SK-N-SH (cell line): ENCODE results near the gene AIF1. TPM values are rescaled to one million over a fixed set of nuclear protein-coding genes. Genes with fewer than 3 reads are reported as not detected.

ENCODE experiments used
- CTCF ChIA-PET: fragments of 300-600, 350-600 bp; formaldehyde crosslinking; extraction: SDS; loops from one replicate; lab custom pipeline; 2021; lab: Yijun Ruan, JAX
- POLR2A ChIA-PET: fragments of 350-600 bp; sonication (Branson Sonifier 250); formaldehyde crosslinking; extraction: SDS; loops from one replicate; lab custom pipeline; 2020; ENCODE audit warnings: antibody characterized with exemption, inconsistent platforms; lab: Yijun Ruan, JAX
- DNase-seq: peaks from one replicate; pipeline ENCODE4 v3.0.0; 2012
- H2AFZ ChIP-seq: fragments of 200-600 bp; sonication (generic); 2 replicates; pipeline ENCODE4 v1.8.1; 2016; ENCODE audit warnings: antibody characterized with exemption, mild to moderate bottlenecking, low read depth
- H3F3A ChIP-seq: fragments of 200-600 bp; sonication (generic); replicated peaks from 2 replicates; pipeline ENCODE3; 2016; ENCODE audit warnings: antibody characterized with exemption, mild to moderate bottlenecking; ENCODE audit not compliant: insufficient read depth
- H3K27ac ChIP-seq, 2 experiments: fragments of 200-500 bp in 1 of 2; fragments of 200-600 bp in 1 of 2; sonication (Bioruptor generic) in 1 of 2; sonication (generic), shearing (Covaris generic) in 1 of 2; 2 replicates each; pipeline versions ENCODE4 v1.5.1 to v1.6.1; 2014 to 2016; ENCODE audit warnings: low read depth in 2 of 2, inconsistent platforms in 1 of 2, low read length in 1 of 2, mild to moderate bottlenecking in 1 of 2, mixed read lengths in 1 of 2
- H3K27me3 ChIP-seq: fragments of 200-600 bp; sonication (generic), shearing (Covaris generic); 2 replicates; pipeline ENCODE4 v1.6.1; 2016; ENCODE audit warnings: mixed run types; ENCODE audit not compliant: insufficient read depth
- H3K36me3 ChIP-seq, 2 experiments: fragments of 200-500 bp in 1 of 2; fragments of 200-600 bp in 1 of 2; sonication (Bioruptor generic) in 1 of 2; sonication (generic) in 1 of 2; replicated peaks in 1 of 2; 2 replicates each; pipeline versions ENCODE3 to v1.5.1; 2014 to 2016; ENCODE audit warnings: low read length in 1 of 2, mild to moderate bottlenecking in 1 of 2; ENCODE audit not compliant: insufficient read depth in 2 of 2, control insufficient read depth in 1 of 2
- H3K4me1 ChIP-seq, 2 experiments: fragments of 200-500 bp in 1 of 2; fragments of 200-600 bp in 1 of 2; sonication (Bioruptor generic) in 1 of 2; sonication (generic), shearing (Covaris generic) in 1 of 2; 2 replicates each; pipeline versions ENCODE4 v1.5.1 to v1.6.1; 2014 to 2016; ENCODE audit warnings: low read depth in 1 of 2, low read length in 1 of 2, mixed run types in 1 of 2; ENCODE audit not compliant: insufficient read depth in 2 of 2, control insufficient read depth in 1 of 2
- H3K4me2 ChIP-seq: fragments of 200-600 bp; sonication (generic), shearing (Covaris generic); 2 replicates; pipeline ENCODE4 v1.6.1; 2017; ENCODE audit warnings: mixed run types
- H3K4me3 ChIP-seq, 2 experiments: fragments of 200-500 bp in 1 of 2; fragments of 200-600 bp in 1 of 2; sonication (Bioruptor generic) in 1 of 2; sonication (generic), shearing (Covaris generic) in 1 of 2; 2 replicates each; pipeline versions ENCODE4 v1.5.1 to v1.8.1; 2014 to 2016; ENCODE audit warnings: low read depth in 2 of 2, inconsistent platforms in 1 of 2, low read length in 1 of 2, mild to moderate bottlenecking in 1 of 2, mixed read lengths in 1 of 2, moderate library complexity in 1 of 2
- H3K79me2 ChIP-seq: fragments of 200-600 bp; sonication (generic); 2 replicates; pipeline ENCODE4 v1.8.1; 2017; ENCODE audit warnings: mild to moderate bottlenecking; ENCODE audit not compliant: insufficient read depth
- H3K9ac ChIP-seq: fragments of 200-600 bp; sonication (generic); 2 replicates; pipeline ENCODE4 v1.6.1; 2017; ENCODE audit warnings: mixed run types
- H3K9me2 ChIP-seq: fragments of 200-600 bp; sonication (generic); 2 replicates; pipeline ENCODE4 v1.6.1; 2017; ENCODE audit warnings: mixed run types
- H3K9me3 ChIP-seq: fragments of 200-600 bp; sonication (generic); 2 replicates; pipeline ENCODE4 v1.6.1; 2017; ENCODE audit warnings: mixed run types, mild to moderate bottlenecking, moderate library complexity
- H4K20me1 ChIP-seq: fragments of 200-600 bp; sonication (generic); 2 replicates; pipeline ENCODE4 v1.6.1; 2017; ENCODE audit warnings: mild to moderate bottlenecking, mixed run types; ENCODE audit not compliant: insufficient read depth
- CTCF ChIP-seq: fragments of 200-600 bp; sonication (generic); IDR thresholded peaks from 2 replicates; pipeline ENCODE4 v1.6.1; 2017; ENCODE audit warnings: antibody characterized with exemption, mild to moderate bottlenecking, moderate library complexity
- ELF1 ChIP-seq: IDR thresholded peaks from 2 replicates; pipeline ENCODE4 v1.4.0; 2012
- EP300 ChIP-seq, 2 experiments: IDR thresholded peaks; 2 replicates each; pipeline versions ENCODE4 v1.4.0 to v1.6.1; 2012; ENCODE audit warnings: borderline replicate concordance in 1 of 2, low read depth in 1 of 2, low read length in 1 of 2
- FOSL2 ChIP-seq: IDR thresholded peaks from 2 replicates; pipeline ENCODE4 v1.4.0; 2012; ENCODE audit warnings: low read depth, mild to moderate bottlenecking, moderate library complexity, borderline replicate concordance
- GATA2 ChIP-seq: sonication (generic); formaldehyde crosslinking; IDR thresholded peaks from 2 replicates; pipeline ENCODE4 v1.5.0; 2020; ENCODE audit warnings: mild to moderate bottlenecking, missing genetic modification reagents
- IRF3 ChIP-seq: fragments of 150-350 bp; IDR thresholded peaks from 2 replicates; pipeline ENCODE4 v1.6.1; 2016; ENCODE audit warnings: mild to moderate bottlenecking, low read depth, low read length
- JUND ChIP-seq: IDR thresholded peaks from 2 replicates; pipeline ENCODE4 v1.4.0; 2012
- MAX ChIP-seq: IDR thresholded peaks from 2 replicates; pipeline ENCODE4 v1.4.0; 2012; ENCODE audit warnings: low read depth
- MEF2A ChIP-seq: IDR thresholded peaks from 2 replicates; pipeline ENCODE4 v1.4.0; 2012; ENCODE audit warnings: low read depth, borderline replicate concordance
- NFIC ChIP-seq: IDR thresholded peaks from 2 replicates; pipeline ENCODE4 v1.4.0; 2012; ENCODE audit warnings: borderline replicate concordance
- NRF1 ChIP-seq: IDR thresholded peaks from 2 replicates; pipeline ENCODE4 v1.6.1; 2012; ENCODE audit warnings: low read depth, mild to moderate bottlenecking, low read length
- POLR2AphosphoS5 ChIP-seq: IDR thresholded peaks from 2 replicates; pipeline ENCODE4 v1.6.1; 2012; ENCODE audit warnings: low read depth, low read length
- RCOR1 ChIP-seq: fragments of 150-350 bp; IDR thresholded peaks from 2 replicates; pipeline ENCODE4 v1.6.1; 2017; ENCODE audit warnings: antibody characterized with exemption, low read length
- REST ChIP-seq: IDR thresholded peaks from 2 replicates; pipeline ENCODE4 v1.6.1; 2012; ENCODE audit warnings: mild to moderate bottlenecking, low read depth, low read length, moderate library complexity
- RFX5 ChIP-seq: IDR thresholded peaks from 2 replicates; pipeline ENCODE4 v1.6.1; 2012; ENCODE audit warnings: mild to moderate bottlenecking, improper control_type of control experiment, low read length
- SIN3A ChIP-seq: IDR thresholded peaks from 2 replicates; pipeline ENCODE4 v1.6.1; 2012; ENCODE audit warnings: low read depth, mild to moderate bottlenecking, low read length, moderate library complexity, borderline replicate concordance
- SMC3 ChIP-seq: IDR thresholded peaks from 2 replicates; pipeline ENCODE4 v1.6.1; 2012; ENCODE audit warnings: low read depth, low read length, improper control_type of control experiment
- TCF12 ChIP-seq: IDR thresholded peaks from 2 replicates; pipeline ENCODE4 v1.4.0; 2012
- TEAD4 ChIP-seq: IDR thresholded peaks from 2 replicates; pipeline ENCODE4 v1.4.0; 2012; ENCODE audit warnings: mild to moderate bottlenecking, borderline replicate concordance; ENCODE audit not compliant: insufficient read depth
- YY1 ChIP-seq: IDR thresholded peaks from 2 replicates; pipeline ENCODE4 v1.4.0; 2012; ENCODE audit warnings: low read depth, mild to moderate bottlenecking
- WGBS: methylation state at CpG from one replicate; pipeline ENCODE4 v1.1.6; 2017; ENCODE audit warnings: low lambda C conversion rate; 5-methylcytosine and 5-hydroxymethylcytosine counted together
- polyA plus RNA-seq, 3 experiments: library from polyadenylated mRNA; depleted of rRNA; stranded (reverse); fragments of >200 nt; gene quantifications; 2 replicates each; pipeline ENCODE4 v1.2.3, GENCODE V29; 2012

AIF1 gene
- polyA plus RNA-seq, 1 of the 3 experiments (the other 2 are of a cell fraction), result not detected

- WGBS, result 76% methylated on average over 1 of the region's 1 CpG
- POLR2A ChIA-PET, result interaction anchor here (1.0 kb wide), 1 partner anchor 65 kb away, joined by 6 read pairs; the partner anchor contains the start of gene DDX39B
- Histone ChIP-seq H2AFZ (no peak overlapping the region), H3K27ac (no peak overlapping the region), H3K9me2 (no peaks in the 10 kb centered on the region), H3K4me1 (no peaks in the 10 kb centered on the region; a peak in 1 of 4 replicates), H3K4me3 (no peak overlapping the region), H3K9ac (no peak overlapping the region), H3K36me3 (no peaks in the 10 kb centered on the region), H3K27me3 (no peaks in the 10 kb centered on the region), H3F3A (no peaks in the 10 kb centered on the region), H3K79me2 (no peaks in the 10 kb centered on the region), H3K9me3 (no peaks in the 10 kb centered on the region), H3K4me2 (no peak overlapping the region), H4K20me1 (no peaks in the 10 kb centered on the region)
- CTCF ChIA-PET, result interaction anchor here (1.8 to 1.9 kb wide), 2 partner anchors 9 to 27 kb away, joined by 5 to 12 read pairs; no protein-coding TSS in a partner anchor
- DNase-seq, result no peak
- TF ChIP-seq NRF1 (no peak), SIN3A (no peak), ELF1 (no peak), EP300 (IDR thresholded peaks at IDR 0.05; ENCODE audit: borderline replicate concordance in 1 of 2, low read depth in 1 of 2, low read length in 1 of 2) (no peak), SMC3 (no peak), TEAD4 (no peak), YY1 (no peak), FOSL2 (no peak), REST (no peak), POLR2AphosphoS5 (no peak), TCF12 (no peak), NFIC (no peak), RFX5 (no peak), MAX (no peak), GATA2 (CRISPR knock-in tag) (no peak), RCOR1 (no peak), CTCF (no peak), IRF3 (no peak), MEF2A (no peak), JUND (no peak)
Observed at GRCh38 chr6:31607317-31607716, 7.7 kb upstream of the AIF1 start.
